Keratinocyte (primary cell): Measurements from ENCODE around the gene DNAH17.

Experiments
- EZH2 ChIP-seq: IDR thresholded peaks from one replicate; pipeline ENCODE4 v1.6.1; 2012; ENCODE audit warnings: inconsistent platforms, mild to moderate bottlenecking, low read length, moderate library complexity
- TF ChIP-seq, protein P1 (sequence below), 3 experiments: IDR thresholded peaks in 1 of 3; conservative IDR thresholded peaks in 1 of 3; optimal IDR thresholded peaks in 1 of 3; 2 replicates in 2 of 3; 3 replicates in 1 of 3; pipeline versions ENCODE3 to v1.5.1; 2011; ENCODE audit warnings: low read length in 3 of 3, mild to moderate bottlenecking in 3 of 3, moderate library complexity in 2 of 3, control low read depth in 1 of 3, inconsistent platforms in 1 of 3; ENCODE audit not compliant: insufficient read depth in 2 of 3; ENCODE audit errors: extremely low read depth in 1 of 3

DNA sequence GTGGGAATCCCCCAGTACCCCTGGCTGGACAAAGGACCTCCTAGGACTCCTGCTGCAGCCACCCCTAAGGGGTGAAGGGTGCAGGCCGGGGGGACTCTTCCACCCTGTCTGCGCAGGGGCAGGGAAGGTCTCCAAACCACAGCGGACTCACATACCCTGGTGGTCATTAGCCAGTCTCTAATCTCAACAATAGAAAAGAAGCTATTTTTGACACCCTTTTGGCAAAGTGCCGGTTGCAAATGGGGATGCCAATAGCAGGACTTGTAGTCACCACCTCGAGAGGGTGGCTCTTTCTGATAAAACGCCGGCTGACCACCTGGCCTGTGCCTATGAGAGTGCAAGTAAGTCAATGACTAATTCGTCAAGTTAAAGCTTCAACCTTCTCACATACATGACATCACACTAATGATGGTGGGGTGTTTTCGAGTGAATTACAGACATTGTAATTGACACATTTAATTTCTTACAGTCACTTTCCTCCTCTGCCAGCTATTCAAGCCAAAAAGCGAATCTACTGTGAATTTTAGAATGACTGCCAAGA is 23.1 kb upstream of the DNAH17 start:
- TF ChIP-seq, protein P1, sequence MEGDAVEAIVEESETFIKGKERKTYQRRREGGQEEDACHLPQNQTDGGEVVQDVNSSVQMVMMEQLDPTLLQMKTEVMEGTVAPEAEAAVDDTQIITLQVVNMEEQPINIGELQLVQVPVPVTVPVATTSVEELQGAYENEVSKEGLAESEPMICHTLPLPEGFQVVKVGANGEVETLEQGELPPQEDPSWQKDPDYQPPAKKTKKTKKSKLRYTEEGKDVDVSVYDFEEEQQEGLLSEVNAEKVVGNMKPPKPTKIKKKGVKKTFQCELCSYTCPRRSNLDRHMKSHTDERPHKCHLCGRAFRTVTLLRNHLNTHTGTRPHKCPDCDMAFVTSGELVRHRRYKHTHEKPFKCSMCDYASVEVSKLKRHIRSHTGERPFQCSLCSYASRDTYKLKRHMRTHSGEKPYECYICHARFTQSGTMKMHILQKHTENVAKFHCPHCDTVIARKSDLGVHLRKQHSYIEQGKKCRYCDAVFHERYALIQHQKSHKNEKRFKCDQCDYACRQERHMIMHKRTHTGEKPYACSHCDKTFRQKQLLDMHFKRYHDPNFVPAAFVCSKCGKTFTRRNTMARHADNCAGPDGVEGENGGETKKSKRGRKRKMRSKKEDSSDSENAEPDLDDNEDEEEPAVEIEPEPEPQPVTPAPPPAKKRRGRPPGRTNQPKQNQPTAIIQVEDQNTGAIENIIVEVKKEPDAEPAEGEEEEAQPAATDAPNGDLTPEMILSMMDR (optimal IDR thresholded peaks at IDR 0.05 in 1 of 3, IDR thresholded peaks at IDR 0.05 in 1 of 3, conservative IDR thresholded peaks at IDR 0.05 in 1 of 3; ENCODE audit: extremely low read depth in 1 of 3, insufficient read depth in 2 of 3, low read length in 3 of 3) = no peak
- no peak for TF ChIP-seq EZH2
